ENCODE data around the gene CSTF1. TPM values are rescaled to one million over a fixed set of nuclear protein-coding genes. Genes with fewer than 3 reads are reported as not detected.

The CSTF1 gene
- polyA plus RNA-seq, 1 of the 3 experiments (the other 2 are of a cell fraction): 23.4 TPM

DNA sequence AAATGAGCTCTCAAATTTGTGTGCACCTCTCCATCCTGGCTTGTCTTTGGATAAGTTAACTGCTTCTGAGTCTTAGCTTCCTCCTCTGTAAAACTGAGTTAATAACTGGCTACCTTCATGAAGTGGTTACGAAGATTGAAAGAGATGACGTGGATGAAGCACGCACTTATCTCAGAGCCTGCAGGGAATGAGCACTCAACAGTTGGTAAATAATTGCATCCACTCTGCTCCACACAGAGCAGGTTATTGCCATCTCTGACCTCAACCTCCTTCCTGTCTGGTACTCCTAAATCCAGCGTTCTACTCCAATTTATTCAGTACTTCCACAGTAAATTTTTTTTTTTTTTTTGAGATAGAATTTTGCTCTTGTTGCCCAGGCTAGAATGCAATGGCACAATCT lies 7.3 kb upstream of the CSTF1 start:
- H3K9ac ChIP-seq: no peak overlapping the region
- no peak for TF ChIP-seq FOSL2 (IDR thresholded peaks at IDR 0.05; ENCODE audit: borderline replicate concordance, low read depth)
- TF ChIP-seq GATA2 (CRISPR knock-in tag; IDR thresholded peaks at IDR 0.05): no peak
- no peak for TF ChIP-seq EZH2phosphoT487 (IDR thresholded peaks at IDR 0.05; ENCODE audit: borderline replicate concordance, low read depth)
- TF ChIP-seq TCF12 (IDR thresholded peaks at IDR 0.05): no peak
- TF ChIP-seq ELF1 (IDR thresholded peaks at IDR 0.05): no peak
- no peak for TF ChIP-seq FOXJ3 (CRISPR knock-in tag; IDR thresholded peaks at IDR 0.05)
- TF ChIP-seq RXRA (IDR thresholded peaks at IDR 0.05; ENCODE audit: borderline replicate concordance, low read depth): no peak
- TF ChIP-seq TEAD4 (IDR thresholded peaks at IDR 0.05; ENCODE audit: borderline replicate concordance, insufficient read depth): no peak
- TF ChIP-seq, protein P1, sequence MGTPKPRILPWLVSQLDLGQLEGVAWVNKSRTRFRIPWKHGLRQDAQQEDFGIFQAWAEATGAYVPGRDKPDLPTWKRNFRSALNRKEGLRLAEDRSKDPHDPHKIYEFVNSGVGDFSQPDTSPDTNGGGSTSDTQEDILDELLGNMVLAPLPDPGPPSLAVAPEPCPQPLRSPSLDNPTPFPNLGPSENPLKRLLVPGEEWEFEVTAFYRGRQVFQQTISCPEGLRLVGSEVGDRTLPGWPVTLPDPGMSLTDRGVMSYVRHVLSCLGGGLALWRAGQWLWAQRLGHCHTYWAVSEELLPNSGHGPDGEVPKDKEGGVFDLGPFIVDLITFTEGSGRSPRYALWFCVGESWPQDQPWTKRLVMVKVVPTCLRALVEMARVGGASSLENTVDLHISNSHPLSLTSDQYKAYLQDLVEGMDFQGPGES (IDR thresholded peaks at IDR 0.05; ENCODE audit: low read depth, low read length): no peak
- DNase-seq: no peak
- CTCF ChIA-PET: no interaction called here
- WGBS (ENCODE audit: low lambda C conversion rate): 92% methylated on average over 4 of the region's 4 CpGs
- H3K4me3 ChIP-seq (ENCODE audit: low read depth in 2 of 2, low read length in 1 of 2): no peak overlapping the region
- H3K4me1 ChIP-seq (ENCODE audit: control insufficient read depth in 1 of 2, insufficient read depth in 2 of 2, low read depth in 1 of 2, low read length in 1 of 2): peaks cover 0 to 5% of the 10 kb centered on the region in 2 experiments; a peak in 2 of 4 replicates
- no peak overlapping the region for H3K27ac ChIP-seq (ENCODE audit: low read depth in 2 of 2, low read length in 1 of 2)
- peaks cover 27 to 38% of the 10 kb centered on the region in 2 experiments for H3K36me3 ChIP-seq (replicated peaks in 1 of 2; ENCODE audit: control insufficient read depth in 1 of 2, insufficient read depth in 2 of 2, low read length in 1 of 2)
- H3K79me2 ChIP-seq (ENCODE audit: insufficient read depth): peaks cover 97% of the 10 kb centered on the region
- H2AFZ ChIP-seq (ENCODE audit: low read depth): no peak overlapping the region
- no peak overlapping the region for H3K4me2 ChIP-seq
- POLR2A ChIA-PET: no interaction called here
- H3K27me3 ChIP-seq (ENCODE audit: insufficient read depth): no peaks in the 10 kb centered on the region
- H3K9me2 ChIP-seq: no peaks in the 10 kb centered on the region
- no peaks in the 10 kb centered on the region for H3K9me3 ChIP-seq
- H4K20me1 ChIP-seq (ENCODE audit: insufficient read depth): no peaks in the 10 kb centered on the region
- peaks cover 12% of the 10 kb centered on the region for H3F3A ChIP-seq (replicated peaks; ENCODE audit: insufficient read depth)

DNA sequence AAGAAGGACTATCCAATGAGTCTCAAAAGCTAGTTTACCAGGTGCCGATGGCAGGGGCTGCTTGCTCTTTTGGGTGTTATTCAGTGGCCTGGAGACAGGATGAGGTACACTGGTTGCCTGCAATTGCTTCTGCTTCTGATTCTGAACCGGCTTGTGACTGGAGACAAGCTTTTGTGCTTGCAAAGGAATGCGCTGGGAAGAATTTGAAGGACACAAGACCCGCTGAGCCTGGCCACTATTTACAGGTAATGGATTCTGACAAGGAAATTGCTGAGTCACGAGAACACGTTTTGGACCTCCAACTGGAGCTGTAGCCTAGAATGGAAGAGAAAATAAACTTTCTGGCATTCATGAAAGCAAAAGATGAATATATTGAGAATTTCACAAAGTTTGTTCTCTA lies 6.2 kb upstream of the CSTF1 start:
- TF ChIP-seq RXRA (IDR thresholded peaks at IDR 0.05; ENCODE audit: borderline replicate concordance, low read depth): no peak
- TF ChIP-seq, protein P2, sequence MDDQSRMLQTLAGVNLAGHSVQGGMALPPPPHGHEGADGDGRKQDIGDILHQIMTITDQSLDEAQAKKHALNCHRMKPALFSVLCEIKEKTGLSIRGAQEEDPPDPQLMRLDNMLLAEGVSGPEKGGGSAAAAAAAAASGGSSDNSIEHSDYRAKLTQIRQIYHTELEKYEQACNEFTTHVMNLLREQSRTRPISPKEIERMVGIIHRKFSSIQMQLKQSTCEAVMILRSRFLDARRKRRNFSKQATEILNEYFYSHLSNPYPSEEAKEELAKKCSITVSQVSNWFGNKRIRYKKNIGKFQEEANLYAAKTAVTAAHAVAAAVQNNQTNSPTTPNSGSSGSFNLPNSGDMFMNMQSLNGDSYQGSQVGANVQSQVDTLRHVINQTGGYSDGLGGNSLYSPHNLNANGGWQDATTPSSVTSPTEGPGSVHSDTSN (IDR thresholded peaks at IDR 0.05): peak; percentile 15; the same call in 1 of the 2 replicates
- ChIA-PET POLR2A (no interaction called here), CTCF (no interaction called here)
- Histone ChIP-seq H3K4me2 (no peak overlapping the region), H3K4me3 (ENCODE audit: low read depth in 2 of 2, low read length in 1 of 2) (no peak overlapping the region), H3K9me2 (no peaks in the 10 kb centered on the region), H3F3A (replicated peaks; ENCODE audit: insufficient read depth) (peaks cover 12% of the 10 kb centered on the region), H3K27ac (ENCODE audit: low read depth in 2 of 2, low read length in 1 of 2) (no peak overlapping the region), H2AFZ (ENCODE audit: low read depth) (no peak overlapping the region), H3K27me3 (ENCODE audit: insufficient read depth) (no peaks in the 10 kb centered on the region), H4K20me1 (ENCODE audit: insufficient read depth) (no peaks in the 10 kb centered on the region), H3K4me1 (ENCODE audit: control insufficient read depth in 1 of 2, insufficient read depth in 2 of 2, low read depth in 1 of 2, low read length in 1 of 2) (peaks cover 3 to 13% of the 10 kb centered on the region in 2 experiments; a peak in 3 of 4 replicates), H3K79me2 (ENCODE audit: insufficient read depth) (peaks cover 100% of the 10 kb centered on the region), H3K9ac (no peak overlapping the region), H3K36me3 (replicated peaks in 1 of 2; ENCODE audit: control insufficient read depth in 1 of 2, insufficient read depth in 2 of 2, low read length in 1 of 2) (peaks cover 28 to 37% of the 10 kb centered on the region in 2 experiments), H3K9me3 (no peaks in the 10 kb centered on the region)
- 81% methylated on average over 6 of the region's 6 CpGs for WGBS (ENCODE audit: low lambda C conversion rate)
- DNase-seq: no peak

DNA sequence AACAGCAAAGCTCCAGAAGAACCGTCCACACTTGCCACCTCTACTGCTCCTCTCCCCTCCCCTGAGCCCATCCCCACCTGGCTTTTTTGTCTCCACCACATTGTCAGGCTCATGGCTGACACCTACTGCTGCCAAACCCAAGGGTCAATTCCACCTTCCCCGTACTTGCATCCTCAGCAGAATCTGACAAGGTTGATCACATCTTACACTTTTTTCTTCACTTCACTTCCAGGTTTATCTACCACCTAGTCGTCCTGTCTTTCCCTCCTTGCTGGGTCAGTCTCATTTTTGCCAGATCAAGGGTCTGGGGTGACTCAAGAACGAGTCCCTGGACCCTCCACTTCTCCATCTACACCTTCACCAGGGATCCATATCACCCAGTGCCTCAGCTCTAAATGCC lies 3.6 kb upstream of the CSTF1 start:
- Histone ChIP-seq H3K27me3 (ENCODE audit: insufficient read depth) (no peaks in the 10 kb centered on the region), H3K9me3 (no peaks in the 10 kb centered on the region), H3K4me1 (ENCODE audit: control insufficient read depth in 1 of 2, insufficient read depth in 2 of 2, low read depth in 1 of 2, low read length in 1 of 2) (peaks cover 14 to 15% of the 10 kb centered on the region in 2 experiments; a peak in 3 of 4 replicates), H2AFZ (ENCODE audit: low read depth) (no peak overlapping the region), H3K4me3 (ENCODE audit: low read depth in 2 of 2, low read length in 1 of 2) (no peak overlapping the region), H3K36me3 (replicated peaks in 1 of 2; ENCODE audit: control insufficient read depth in 1 of 2, insufficient read depth in 2 of 2, low read length in 1 of 2) (peaks cover 23 to 24% of the 10 kb centered on the region in 2 experiments), H3K9ac (no peak overlapping the region), H3K4me2 (no peak overlapping the region), H3F3A (replicated peaks; ENCODE audit: insufficient read depth) (peaks cover 2% of the 10 kb centered on the region), H3K27ac (ENCODE audit: low read depth in 2 of 2, low read length in 1 of 2) (no peak overlapping the region), H3K9me2 (no peaks in the 10 kb centered on the region), H3K79me2 (ENCODE audit: insufficient read depth) (peaks cover 95% of the 10 kb centered on the region), H4K20me1 (ENCODE audit: insufficient read depth) (no peaks in the 10 kb centered on the region)
- POLR2A ChIA-PET: no interaction called here
- DNase-seq: no peak
- CTCF ChIA-PET: no interaction called here
- no peak for TF ChIP-seq GATA2 (CRISPR knock-in tag; IDR thresholded peaks at IDR 0.05)
- no peak for TF ChIP-seq SIN3A (IDR thresholded peaks at IDR 0.05; ENCODE audit: borderline replicate concordance, low read depth, low read length)
- TF ChIP-seq RFX5 (IDR thresholded peaks at IDR 0.05; ENCODE audit: low read length): no peak
- TF ChIP-seq ELF1 (IDR thresholded peaks at IDR 0.05): no peak
- 92% methylated on average over 4 of the region's 4 CpGs for WGBS (ENCODE audit: low lambda C conversion rate)
